Activated effector memory CD4-positive, alpha-beta T cell treated with Interleukin-2 at 50 U/mL for 16 hours (primary cell): ENCODE measurements around the gene DPP10.
"Not testable (repeated sequence)": the region's sequence is repeated elsewhere in the genome, so short reads cannot be mapped to it uniquely, and the experiment has no call there.

Experiments
- DNase-seq: peaks from one replicate; pipeline ENCODE4 v3.0.0-alpha.2; 2020

Gene DPP10

DNA sequence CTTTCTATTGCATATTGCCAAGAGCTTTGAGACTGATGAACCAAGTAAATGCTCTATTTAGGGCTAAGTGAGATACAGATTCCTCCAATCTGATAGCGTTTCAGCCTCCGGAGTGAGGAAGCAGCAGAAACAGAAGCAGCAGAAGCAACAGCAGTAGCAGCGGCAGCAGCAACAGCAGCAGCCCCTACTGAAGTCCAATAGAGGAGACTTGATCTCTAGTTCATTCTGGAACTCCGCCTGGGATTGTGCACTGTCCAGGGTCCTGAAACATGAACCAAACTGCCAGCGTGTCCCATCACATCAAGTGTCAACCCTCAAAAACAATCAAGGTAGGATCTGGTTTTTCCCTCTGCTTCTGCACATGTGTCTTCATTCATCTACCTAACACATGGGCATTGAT, at the start of gene DPP10:
Gene DPP10, plus strand, starts transcription at position 132 of the 400 bp plus-strand sequence.
- no peak for DNase-seq

- DNase-seq, result no peak
These were observed 41.6 kb upstream of the DPP10 start for GRCh38 chr2:114400890-114401289.

DNA sequence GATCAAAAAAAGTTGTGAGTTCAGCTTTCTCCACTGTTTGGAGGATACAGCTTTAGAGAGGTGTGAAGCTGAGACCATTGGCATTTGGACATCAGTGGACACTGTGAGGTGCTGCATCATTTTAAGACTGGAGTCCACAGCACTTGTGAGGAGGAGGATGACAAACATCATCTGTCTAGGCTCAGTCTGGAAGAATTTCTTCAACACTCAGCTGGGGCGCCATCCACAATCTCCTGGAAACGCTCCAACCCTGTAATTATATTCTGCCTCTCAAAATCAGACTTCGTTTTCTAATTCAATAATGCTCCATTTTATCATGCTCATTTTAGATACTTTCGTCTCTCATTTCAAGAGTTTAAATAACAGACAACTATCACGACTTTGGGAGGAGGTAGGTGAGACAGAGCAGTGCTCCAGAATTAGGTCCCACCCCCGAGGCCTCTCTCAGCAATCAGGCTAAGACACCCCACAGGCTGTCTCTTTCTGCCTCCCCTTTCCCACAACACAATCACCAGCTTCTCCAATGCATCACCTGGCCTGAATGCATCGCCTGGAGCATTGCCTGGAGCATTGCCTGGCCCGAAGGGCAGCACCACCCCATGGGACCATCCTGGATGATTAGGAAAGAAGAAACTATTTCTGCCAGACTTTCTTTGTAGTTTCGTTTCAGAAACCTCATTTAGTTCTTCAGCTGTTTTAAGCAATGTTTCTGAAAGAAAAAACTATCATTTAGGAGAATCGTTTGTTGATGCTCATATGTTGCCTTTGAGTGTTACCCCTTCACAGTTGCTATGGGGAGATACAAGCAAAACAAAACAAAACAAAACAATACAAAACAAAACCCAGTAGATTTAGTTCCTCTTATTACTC, 37.0 kb upstream of the DPP10 start:
- DNase-seq, result no peak

- DNase-seq, result no peak
These were observed 36.1 kb upstream of the DPP10 start for GRCh38 chr2:114406347-114406746.

DNA sequence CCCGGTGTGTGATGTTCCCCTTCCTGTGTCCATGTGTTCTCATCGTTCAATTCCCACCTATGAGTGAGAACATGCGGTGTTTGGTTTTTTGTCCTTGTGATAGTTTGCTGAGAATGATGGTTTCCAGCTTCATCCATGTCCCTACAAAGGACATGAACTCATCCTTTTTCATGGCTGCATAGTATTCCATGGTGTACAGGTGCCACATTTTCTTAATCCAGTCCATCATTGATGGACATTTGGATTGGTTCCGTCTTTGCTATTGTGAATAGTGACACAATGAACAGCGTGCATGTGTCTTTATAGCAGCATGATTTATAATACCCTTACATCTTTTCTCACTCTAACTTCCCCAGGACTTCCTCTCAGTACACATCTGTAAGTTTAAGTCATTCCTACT, 35.1 kb upstream of the DPP10 start:
- not testable (repeated sequence) for DNase-seq

- no peak for DNase-seq
These were observed 20.7 kb upstream of the DPP10 start for GRCh38 chr2:114421781-114422180.

DNA sequence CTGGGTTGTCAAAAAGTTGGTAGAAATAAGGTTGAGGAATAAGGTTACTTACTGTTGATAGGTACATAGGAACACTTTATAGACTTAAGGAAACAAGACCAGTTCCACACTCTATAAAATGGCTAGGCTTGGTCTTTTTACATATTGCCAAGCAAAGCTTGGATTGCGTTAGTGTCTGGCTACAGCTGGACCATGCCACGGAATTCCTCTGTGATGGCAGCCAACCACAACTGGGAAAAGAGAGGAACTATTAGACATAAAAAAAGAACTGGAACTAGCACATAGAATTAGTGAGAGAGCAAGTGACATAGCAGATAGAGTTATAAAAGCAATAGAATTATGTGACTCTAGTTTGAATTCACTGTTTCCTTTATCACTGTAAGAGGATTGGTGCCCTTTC, 17.7 kb upstream of the DPP10 start:
- no peak for DNase-seq

GRCh38 chr2:114426756-114427155, 15.7 kb upstream of the DPP10 start:
- no peak for DNase-seq

- no peak for DNase-seq
These were observed 6.1 kb upstream of the DPP10 start for GRCh38 chr2:114436329-114436728.

- no peak for DNase-seq
These were observed 4.1 kb downstream of the DPP10 start for GRCh38 chr2:114446571-114446970.

- DNase-seq, result no peak
These were observed 8.2 kb downstream of the DPP10 start for GRCh38 chr2:114450639-114451038.

DNA sequence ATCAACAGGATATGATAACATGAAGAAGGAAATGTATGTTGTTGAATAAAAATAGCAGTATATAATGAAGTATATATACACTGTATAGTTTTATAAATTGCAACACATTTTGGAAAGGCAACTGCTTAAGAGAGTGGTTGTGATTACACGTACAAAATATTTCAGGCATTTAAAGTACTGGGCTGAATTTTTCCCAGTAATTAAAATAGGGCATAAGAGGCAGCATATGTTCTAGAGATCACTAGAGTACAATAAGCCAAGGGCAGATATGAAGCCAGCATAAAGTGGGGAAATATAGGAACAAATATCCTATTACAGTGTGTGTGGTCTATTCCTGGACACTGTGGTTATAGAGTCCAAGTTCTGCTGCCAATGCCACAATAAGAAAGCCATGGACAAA, 14.1 kb downstream of the DPP10 start:
- no peak for DNase-seq

- DNase-seq, result no peak
These were observed 15.5 kb downstream of the DPP10 start for GRCh38 chr2:114457956-114458355.

DNA sequence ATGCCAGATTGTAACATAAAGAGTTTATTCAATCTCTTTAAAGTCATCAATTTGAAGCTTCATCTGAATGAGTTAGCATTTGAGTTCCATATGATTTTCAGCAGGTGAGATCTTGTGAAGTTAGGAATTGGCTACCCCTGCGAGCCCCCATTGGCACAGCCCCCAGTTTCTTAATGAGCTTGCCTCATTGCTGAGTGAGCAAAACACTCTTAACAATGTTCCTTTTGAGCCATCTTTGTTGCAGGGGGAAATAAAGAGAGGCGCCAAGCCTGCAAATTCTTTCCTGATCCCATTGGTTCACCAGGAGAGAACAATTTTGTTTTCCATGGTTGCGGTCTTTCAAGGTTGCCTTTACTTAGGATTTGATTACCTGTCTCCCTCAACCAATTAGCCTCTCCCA, 18.7 kb downstream of the DPP10 start:
- DNase-seq, result no peak

DNA sequence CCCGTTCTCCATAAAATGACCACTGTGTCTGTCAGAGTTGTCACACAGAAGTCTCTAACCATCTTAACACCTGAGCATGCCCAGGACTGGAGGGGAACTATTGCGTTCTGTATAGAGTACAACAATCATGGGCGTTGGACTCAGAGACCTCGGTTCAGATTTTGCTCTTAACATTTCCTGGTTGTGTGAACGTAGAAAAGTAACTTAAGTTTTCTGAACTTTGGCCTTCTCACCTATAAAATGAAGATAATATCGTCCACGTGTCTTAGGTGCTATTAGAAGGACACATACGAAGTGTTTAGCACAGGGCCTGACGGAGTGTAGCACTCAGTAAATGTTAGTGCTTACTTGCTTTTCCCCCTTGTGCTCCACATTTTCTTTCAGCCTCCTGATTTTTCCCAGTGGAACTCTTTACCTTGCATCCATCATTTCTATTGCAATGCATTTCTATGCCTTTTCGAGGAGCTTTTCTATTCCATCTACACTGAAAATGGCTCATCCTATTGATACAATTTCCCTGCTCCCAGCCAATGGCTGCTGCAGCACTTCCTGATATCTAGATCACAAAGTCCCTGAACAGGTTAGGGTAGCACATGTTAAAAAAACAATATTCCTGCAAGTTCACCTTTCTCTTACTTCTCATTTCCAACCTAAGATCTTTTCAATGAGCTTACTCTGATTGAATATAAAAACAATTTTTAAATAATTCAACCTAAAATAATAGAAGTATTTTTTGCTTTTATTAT, 22.7 kb downstream of the DPP10 start:
- no peak for DNase-seq

- DNase-seq, result no peak
These were observed 25.9 kb downstream of the DPP10 start for GRCh38 chr2:114468343-114468742.

- DNase-seq, result no peak
These were observed 29.8 kb downstream of the DPP10 start for GRCh38 chr2:114472246-114472645.

DNA sequence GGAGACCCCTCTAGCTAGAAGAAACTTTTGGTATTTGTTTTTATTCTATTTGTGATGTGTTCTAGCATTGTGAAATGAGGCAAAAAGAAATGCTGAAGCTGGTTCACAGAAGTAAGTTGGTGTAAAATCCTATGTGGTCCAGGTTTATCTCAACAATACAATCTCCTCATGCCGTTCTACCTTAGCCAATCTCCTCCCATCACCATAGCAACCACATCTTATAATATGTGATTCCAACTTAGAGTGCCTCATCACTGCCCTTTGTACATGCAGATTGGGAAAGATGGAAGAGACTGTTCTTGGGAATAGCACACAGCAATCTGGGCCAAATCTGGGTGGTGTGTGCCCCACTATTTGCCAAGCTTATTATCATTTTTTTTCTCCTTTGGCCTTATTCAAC, 30.3 kb downstream of the DPP10 start:
- DNase-seq, result no peak

DNA sequence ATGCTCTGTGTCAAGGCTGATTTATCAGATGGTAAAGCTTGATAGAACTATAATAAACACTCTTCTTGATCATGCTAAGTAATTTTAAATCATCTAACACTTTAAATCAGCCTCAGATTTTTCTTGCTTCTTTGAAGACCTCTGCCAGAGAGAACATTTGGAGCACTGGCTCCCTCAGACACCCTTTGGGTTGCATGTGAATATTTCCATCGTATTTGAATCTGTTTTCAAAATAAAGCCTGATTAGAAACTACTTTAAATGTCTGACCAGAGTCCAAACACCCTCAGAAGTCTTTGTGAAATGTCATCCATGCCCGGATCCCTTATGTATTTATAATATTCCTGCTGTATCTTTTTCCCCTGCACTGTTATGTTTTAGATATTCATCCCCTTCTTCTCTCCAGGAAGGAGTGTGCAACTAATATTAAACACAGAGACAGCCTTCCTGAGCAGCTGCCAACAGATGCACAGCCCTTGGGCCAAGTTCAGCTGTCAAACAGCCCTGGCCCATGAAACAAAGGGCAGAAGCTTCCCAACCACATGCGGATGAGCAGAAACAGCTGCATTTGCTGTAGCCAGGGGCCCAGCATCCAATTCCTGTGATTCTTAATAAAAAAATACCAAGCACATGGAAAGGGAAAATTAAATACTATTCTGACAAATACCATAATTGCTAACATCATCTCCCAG, 46.5 kb downstream of the DPP10 start:
- DNase-seq, result no peak

DNA sequence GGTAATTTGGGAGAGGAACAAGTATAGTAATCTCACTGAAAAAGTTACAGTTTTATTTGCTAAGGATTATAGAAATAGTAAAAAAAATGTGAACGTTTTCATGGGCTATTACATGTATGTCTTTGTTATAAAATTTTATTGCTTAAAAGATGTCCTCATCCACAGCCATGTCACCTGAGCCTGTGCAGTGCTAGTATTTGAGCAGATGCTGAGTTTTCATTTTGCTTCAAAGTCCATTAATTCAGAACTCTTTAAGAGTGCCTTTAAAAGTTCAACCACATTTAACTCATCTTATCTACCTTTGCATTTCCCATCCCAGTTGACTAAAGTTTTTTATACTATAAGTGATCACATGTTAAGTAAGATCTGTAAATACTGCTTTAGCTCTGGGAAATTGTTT, 52.6 kb downstream of the DPP10 start:
- no peak for DNase-seq

GRCh38 chr2:114496959-114497358, 54.5 kb downstream of the DPP10 start:
- DNase-seq, result no peak

DNA sequence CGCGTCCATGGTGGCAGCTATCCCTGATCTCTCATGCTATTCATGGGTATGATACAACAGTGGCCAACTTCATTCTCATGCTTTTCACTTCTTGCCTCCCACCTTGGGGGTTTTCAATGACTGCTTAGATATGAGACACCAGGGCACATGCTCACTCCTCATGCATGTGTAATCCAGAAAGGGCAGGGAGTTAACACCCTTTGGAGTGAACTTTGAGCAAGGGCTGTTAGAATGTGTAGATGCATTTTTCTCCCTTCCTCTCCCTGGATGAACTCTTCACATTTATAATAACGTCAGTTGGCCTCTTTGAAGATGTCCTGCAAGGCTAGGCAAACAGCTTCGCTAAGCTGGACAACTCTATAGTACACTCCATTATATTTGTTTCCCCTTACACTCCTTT, 56.7 kb downstream of the DPP10 start:
- DNase-seq, result no peak

GRCh38 chr2:114507744-114508143, 65.3 kb downstream of the DPP10 start:
- DNase-seq, result no peak

DNA sequence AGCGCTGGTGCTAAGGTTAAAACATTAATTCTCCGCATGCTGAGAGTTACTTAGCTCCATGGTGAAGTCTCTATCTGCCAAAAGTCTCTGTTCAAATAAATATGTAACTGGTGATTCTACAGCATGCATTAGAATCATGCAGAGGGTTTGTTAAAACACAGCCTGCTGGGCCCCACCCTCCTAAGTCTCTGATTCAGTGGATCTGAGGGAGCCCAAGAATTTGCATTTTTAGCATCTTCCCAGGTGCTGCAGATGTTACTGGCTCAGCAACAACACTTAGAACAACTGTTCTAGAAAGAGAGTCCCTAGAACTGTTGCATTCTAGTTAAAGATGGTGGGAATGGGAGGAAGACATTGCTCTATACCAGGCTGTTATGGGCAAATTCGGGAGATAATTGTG, 73.4 kb downstream of the DPP10 start:
- DNase-seq, result no peak
